GM12874 (cell line): ENCODE data around the gene LPCAT1.

Experiments used
- TF ChIP-seq, protein P1 (sequence below): IDR thresholded peaks from 2 replicates; pipeline ENCODE4 v1.5.1; 2011; ENCODE audit warnings: low read depth, mild to moderate bottlenecking, control low read depth, low read length, moderate library complexity; ENCODE audit not compliant: insufficient read depth

The LPCAT1 gene

DNA sequence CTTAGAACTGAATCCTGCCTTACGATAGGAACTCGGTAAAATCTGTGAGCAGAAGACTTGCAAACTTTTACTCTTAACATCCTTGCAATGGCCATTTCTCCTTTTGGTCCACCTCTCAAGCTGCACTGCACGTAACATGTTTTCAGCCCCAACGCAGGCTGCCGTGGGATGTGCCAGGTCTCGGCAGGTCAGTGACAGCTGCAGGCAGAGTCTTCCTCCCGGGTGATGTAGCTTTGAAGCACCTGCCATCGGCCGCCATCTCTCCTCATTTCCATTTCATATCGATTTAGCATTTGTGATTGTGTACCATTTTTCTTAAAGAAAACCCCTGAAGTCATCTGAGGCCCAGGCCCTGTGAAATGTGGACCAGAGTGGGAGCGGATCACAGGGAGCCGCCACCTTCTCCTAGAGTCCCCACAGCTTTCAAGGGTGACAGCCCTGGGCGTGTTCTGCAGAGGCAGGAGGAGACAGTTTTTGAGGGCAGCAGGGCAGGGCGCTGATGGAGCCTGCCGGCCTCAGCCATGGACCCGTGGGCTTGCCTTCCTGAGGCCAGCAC lies 25.8 kb upstream of the LPCAT1 start:
- TF ChIP-seq, protein P1, sequence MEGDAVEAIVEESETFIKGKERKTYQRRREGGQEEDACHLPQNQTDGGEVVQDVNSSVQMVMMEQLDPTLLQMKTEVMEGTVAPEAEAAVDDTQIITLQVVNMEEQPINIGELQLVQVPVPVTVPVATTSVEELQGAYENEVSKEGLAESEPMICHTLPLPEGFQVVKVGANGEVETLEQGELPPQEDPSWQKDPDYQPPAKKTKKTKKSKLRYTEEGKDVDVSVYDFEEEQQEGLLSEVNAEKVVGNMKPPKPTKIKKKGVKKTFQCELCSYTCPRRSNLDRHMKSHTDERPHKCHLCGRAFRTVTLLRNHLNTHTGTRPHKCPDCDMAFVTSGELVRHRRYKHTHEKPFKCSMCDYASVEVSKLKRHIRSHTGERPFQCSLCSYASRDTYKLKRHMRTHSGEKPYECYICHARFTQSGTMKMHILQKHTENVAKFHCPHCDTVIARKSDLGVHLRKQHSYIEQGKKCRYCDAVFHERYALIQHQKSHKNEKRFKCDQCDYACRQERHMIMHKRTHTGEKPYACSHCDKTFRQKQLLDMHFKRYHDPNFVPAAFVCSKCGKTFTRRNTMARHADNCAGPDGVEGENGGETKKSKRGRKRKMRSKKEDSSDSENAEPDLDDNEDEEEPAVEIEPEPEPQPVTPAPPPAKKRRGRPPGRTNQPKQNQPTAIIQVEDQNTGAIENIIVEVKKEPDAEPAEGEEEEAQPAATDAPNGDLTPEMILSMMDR: no peak

DNA sequence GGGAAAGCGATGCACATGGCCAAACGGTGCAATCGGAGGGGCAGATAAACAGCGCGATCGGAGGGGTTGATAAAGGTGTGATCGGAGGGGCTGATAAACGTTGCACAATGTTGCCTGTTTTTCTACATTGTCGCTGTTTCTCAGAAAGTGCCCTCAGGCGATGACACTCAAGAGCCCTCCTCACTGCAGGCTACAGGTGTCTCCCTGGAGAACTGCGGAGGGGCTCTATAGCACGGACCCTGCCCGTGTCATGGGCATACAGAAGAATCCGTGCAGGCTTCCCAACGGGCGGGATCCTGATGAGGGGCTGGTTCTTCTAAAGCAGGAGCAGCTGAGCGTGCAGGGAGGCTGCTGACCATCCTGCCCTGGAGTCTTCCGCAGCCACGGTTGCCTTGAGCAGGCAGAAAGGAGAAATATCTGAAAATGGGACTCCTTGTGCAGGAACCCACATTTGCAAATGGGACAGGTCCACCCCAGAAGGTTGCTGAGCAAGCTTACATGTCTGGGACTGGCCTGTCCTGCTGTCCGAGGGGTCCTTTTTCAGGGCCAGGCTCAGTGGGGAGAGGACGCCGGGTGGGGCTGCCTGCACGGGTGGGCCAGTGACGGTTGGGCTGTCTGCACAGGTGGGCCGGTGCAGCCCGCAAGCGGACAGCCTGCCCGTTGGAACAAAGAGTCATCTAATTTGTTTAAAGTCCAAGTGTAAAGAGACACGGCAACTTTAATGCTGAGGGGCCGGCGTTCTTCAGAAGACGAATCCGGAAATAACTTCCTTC lies 25.1 kb upstream of the LPCAT1 start:
- TF ChIP-seq, protein P1: no peak

DNA sequence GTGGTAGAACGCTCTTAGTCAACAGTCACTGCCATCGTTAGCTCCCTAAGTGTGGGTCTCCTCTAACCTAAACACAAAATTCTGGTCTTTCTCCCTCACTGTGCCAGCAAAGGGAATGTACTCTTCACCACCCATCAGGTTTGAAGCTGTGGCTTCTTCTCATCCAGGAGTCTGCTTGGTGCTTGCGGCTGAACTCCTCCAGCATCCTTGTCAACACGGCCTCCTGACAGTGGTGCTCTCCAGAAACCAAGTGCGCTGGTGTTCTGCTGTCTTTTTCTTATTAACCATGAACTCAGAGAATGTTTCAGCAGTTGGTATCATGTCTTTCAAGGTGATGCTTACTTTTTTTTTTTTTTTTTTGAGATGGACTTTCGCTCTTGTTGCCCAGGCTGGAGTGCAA lies 23.9 kb upstream of the LPCAT1 start:
- TF ChIP-seq, protein P1: no peak

DNA sequence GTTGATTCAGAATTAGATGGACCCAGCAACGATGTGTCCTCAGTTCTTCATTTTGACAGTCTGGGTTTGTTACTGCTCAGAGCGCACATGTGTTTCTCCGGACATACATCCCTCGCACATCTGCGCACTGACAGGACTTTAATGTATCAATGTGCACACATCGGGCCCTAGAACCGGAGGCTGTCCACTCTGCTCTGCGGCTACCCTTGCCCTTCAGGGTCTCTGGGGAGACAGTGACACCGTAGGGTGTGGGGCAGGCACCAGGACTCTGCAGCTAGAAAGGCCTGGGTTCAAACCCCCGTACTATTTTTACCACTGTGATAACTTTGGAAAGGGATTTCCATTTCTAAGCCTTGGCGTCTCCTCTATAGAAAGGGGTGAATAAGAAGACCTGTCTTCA lies 23.5 kb upstream of the LPCAT1 start:
- TF ChIP-seq, protein P1: no peak

DNA sequence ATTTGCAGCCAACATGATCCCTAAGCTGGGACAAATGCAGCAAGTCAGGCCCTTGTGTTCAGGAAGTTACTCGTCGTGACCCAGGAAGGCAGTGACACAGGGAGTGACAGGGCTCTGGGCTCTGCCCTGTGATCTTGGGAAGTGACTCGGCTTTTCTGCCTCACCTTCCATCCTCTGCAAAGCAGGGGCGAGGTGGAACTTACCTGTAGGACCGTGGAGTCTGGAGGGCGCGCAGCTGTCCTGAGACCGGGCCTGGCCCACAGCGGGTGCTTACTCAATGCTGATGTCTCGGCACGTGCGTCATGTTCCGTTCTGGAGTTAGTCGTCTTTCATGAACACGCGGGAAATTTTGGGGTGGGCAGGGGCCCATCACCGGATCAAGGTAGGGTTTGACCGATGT lies 22.8 kb upstream of the LPCAT1 start:
- TF ChIP-seq, protein P1: no peak

DNA sequence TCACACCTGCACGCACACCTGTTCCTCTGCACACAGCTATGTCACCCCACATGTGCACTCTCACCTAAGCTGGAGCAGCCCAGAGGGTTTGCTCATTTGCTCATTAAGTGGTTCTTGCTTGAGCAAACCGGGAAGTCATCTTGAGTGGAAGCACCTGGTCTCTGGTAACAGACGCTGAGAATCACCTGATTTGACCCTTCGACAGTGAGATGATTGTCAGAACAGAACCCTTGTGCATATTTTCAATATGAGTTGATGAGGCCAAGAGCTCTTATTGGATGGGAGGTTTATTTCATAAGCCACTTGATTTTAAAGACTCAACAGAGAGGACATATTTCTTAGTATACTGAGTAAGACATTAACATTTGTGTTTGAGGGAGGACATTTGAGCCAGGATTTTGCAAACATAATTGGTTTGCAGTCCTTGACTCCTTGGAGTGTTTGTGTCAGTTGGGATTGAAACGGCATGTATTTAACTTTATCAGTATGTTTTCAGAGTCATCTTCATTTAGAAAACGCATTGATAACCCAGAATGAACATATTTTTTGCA lies 22.1 kb upstream of the LPCAT1 start:
- TF ChIP-seq, protein P1: no peak

DNA sequence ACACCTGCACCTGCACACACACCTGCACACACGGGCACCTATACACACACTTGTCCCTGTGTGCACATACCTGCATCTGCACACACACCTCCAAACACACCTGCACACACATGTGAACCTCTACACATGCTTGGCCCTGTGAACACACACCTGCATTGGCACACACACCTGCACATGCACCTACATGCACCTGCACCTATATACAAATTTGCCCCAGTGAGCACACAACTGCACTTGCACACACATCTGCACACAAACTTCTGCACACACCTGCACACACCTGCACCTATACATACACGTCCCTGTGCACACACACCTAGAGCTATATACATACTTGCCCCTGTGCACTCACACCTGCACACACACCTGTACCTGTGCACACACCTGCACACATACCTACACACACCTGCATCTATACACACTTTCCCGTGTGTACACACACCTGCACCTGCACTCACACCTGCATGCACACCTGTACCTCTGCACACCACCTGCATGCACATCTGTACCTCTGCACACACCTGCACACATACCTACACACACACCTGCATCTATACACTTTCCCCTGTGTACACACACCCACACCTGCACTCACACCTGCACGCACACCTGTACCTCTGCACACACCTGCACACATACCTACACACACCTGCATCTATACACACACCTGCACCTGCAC lies 21.5 kb upstream of the LPCAT1 start:
- TF ChIP-seq, protein P1: no peak
